Kidney capillary endothelial cell (primary cell): ENCODE results near the gene IL36A.

Experiments used
- DNase-seq: peaks from one replicate; pipeline ENCODE4 v3.0.0-alpha.2; 2018; ENCODE audit warnings: low spot score

The IL36A gene

DNA sequence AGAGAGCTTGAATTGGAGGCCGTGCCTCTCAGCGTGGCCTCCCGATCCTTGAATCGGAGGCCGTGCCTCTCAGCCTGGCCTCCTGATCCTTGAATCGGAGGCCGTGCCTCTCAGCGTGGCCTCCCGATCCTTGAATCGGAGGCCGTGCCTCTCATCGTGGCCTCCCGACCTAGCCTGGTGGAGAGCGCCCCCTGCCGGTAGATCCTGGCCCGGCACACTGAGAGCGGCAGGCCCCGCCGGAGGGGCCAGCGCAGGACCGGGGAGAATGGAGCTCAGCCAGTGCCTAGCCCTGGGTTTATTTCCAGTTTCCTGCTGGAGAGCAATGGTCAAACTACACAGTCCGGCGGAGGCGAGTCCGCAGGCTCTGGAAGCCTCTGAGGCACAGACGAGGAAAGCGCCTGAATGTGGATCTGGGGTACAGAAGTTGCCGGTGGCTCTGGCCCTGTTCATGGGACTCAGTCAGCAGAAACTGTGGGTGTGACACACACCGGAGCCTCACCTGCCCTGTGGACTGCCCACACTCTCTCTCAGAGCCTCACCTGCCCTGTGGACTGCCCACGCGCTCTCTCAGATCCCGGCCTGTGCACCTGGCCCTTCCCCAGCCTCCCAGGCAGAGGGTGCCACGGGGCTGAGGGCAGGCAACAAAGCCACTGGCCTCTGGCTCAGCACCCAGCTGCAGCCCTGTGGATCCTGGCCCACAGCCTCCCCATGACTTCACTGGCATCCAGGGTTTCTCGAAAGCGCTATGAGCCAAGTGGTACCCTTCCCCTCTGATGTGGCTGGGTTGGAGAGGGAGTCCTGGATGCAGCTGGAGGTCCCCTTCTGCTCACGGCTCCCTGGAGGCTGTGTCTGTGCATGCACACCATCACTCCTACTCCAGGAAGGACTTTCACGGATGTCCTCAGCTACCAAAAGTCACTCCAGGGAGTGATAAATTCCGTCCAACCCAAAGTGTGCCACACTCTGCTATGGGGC lies 45.9 kb downstream of the IL36A start:
- no peak for DNase-seq

DNA sequence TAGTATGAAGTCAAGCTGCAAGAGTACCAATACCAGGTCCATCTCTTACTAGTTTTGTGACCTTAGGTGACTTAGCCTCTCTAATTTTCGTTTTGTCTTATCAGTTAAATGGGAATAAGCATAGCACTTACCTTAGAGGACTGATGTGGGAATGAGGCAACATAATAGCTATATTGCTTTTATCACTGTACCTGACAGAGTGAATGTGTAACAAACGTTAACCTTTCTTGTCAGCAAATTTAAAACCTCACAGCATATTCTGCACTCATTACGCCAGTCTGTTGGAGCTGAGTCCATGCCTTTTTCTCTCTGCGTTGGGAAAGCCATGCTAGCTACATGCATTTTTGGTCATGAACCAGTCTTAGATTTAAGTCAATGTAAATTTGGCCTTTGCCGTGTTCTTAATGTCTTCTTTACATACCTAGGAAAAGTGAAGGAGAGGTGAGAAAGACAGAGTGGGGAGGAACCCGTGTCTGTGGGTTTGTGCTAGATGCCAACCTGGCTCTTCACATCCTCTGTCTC lies 47.2 kb downstream of the IL36A start, which contains the start of gene IL36B:
Gene IL36B (minus strand): TSS at position 472 of the 522 bp plus-strand sequence.
- DNase-seq = no peak

DNA sequence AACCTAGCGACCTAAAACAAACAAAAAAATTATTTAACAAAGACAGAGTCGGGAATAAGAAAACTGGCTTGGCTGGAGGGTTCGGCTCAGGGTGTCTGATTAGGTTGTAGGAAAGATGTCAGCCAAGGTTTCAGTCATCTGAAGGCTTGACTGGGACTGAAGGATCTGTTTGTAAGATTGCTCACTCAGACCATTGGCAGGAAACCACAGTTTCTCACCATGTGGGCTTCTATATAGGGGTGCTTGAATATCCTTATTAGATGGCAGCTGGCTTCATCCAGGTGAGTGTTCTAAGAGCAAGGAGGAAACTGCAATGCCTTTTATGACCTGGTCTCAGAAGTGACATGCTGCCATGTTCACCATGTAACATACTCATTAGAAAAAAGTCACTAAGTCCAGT lies 48.4 kb downstream of the IL36A start:
- DNase-seq = no peak

DNA sequence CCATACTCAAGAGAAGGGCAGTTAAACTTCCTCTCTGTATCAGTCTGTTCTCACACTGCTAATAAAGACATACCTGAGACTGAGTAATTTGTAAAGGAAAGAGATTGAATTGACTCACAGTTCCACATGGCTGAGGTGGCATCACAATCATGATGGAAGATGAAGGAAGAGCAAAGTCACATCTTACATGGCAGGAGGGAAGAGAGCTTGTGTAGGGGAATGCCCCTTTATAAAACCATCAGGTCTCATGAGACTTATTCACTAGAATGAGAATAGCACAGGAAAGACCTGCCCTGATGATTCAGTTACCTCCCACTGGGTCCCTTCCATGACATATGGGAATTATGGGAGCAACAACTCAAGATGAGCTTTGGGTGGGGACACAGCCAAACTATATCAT lies 48.8 kb downstream of the IL36A start:
- DNase-seq = no peak

DNA sequence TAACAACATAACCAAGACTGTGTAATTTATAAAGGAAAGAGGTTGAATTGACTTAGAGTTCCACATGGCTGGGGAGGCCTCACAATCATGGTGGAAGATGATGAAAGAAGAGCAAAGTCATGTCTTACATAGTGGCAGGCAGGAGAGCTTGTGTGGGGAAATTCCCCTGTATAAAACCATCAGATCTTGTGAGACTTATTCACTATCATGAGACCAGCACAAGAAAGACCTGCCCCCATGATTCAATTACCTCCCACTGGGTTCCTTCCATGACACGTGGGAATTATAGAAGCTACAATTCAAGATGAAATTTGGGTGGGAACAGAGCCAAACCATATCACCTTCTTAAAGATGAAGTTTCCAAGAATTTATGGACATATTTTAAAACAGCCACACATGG lies 51.3 kb downstream of the IL36A start:
- no peak for DNase-seq

DNA sequence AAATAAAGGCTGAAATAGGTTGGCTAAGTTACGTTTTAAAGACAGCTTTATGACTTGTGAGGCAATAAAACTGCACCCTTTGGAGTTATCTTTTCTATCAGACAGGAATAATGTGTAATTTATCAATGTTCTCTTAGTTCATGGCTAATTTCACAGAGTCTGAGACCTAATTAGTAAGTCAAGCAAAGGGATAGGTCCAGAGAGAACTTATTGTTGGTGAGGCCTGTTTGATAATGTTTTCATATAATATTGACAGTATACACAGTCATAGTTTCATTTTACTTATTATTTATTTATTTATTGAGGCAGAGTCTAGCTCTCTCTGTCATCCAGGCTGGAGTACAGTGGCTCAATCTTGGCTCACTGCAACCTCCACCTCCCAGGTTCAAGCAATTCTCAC lies 51.9 kb downstream of the IL36A start:
- no peak for DNase-seq
